HG03460 (cell line): Measurements from ENCODE around the gene SIRPD.
"Not testable (repeated sequence)": the region's sequence is repeated elsewhere in the genome, so short reads cannot be mapped to it uniquely, and the experiment has no call there.

Experiments used
- ATAC-seq: cut with Tn5 transposase; IDR thresholded peaks from one replicate; pipeline ENCODE4 v1.9.1; 2021; ENCODE audit not compliant: unreplicated experiment

SIRPD gene

GRCh38 chr20:1497371-1497770 is 60.1 kb downstream of the SIRPD start:
- ATAC-seq = not testable (repeated sequence)

GRCh38 chr20:1496930-1497329 is 60.6 kb downstream of the SIRPD start:
- ATAC-seq = no peak

- no peak for ATAC-seq
Measured at GRCh38 chr20:1494436-1494835, 63.1 kb downstream of the SIRPD start.

GRCh38 chr20:1493536-1493935 is 64.0 kb downstream of the SIRPD start:
- ATAC-seq = no peak

- no peak for ATAC-seq
Measured at GRCh38 chr20:1491860-1492642, 65.5 kb downstream of the SIRPD start.

GRCh38 chr20:1491281-1491840 is 66.1 kb downstream of the SIRPD start, which contains the start of gene SIRPB2:
Gene SIRPB2 (minus strand): TSS chr20:1491420. CDS start chr20:1491359, 61 bp downstream.
- no peak for ATAC-seq

- ATAC-seq = no peak
Measured at GRCh38 chr20:1490643-1491195, 66.8 kb downstream of the SIRPD start.

GRCh38 chr20:1489764-1490436 is 67.6 kb downstream of the SIRPD start:
- ATAC-seq = no peak

GRCh38 chr20:1489325-1489724 is 68.2 kb downstream of the SIRPD start:
- no peak for ATAC-seq

GRCh38 chr20:1486566-1486965 is 70.9 kb downstream of the SIRPD start:
- ATAC-seq = no peak

- ATAC-seq = no peak
Measured at GRCh38 chr20:1484438-1485116, 72.9 kb downstream of the SIRPD start.
